ENCODE measurements around the gene TMEM255B.
A peak's percentile ranks its signal among the peaks of the same experiment; 100 is the strongest.
"Not testable (repeated sequence)": the region's sequence is repeated elsewhere in the genome, so short reads cannot be mapped to it uniquely, and the experiment has no call there.

The TMEM255B gene

DNA sequence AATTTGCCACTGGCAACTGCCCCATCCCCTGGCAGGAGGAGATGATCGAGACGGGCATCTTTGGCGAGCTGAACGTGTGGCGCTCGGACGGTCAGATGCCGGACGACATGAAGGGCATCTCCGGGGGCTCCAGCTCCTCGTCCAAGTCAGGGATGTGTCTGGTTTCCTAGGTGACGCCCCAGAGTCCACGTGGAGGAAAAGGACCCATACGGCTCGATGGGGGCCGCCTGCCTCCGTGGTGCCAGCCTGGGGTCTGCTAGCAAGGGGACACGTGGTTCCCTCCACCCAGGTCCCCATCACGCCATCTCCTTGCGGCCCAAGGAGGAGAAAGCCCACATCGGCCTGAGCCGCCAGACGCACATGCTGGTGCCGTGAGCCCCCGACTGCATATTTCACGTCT lies 23.8 kb upstream of the TMEM255B start:
- DNase-seq, result no peak

GRCh38 chr13:113735750-113736149 lies 23.3 kb upstream of the TMEM255B start:
- no peak for DNase-seq

GRCh38 chr13:113736258-113736731 lies 22.7 kb upstream of the TMEM255B start:
- DNase-seq, result no peak

- no peak for DNase-seq
Measured at GRCh38 chr13:113737803-113738202, 21.2 kb upstream of the TMEM255B start.

- no peak for DNase-seq
Measured at GRCh38 chr13:113739527-113740285, 19.3 kb upstream of the TMEM255B start.

DNA sequence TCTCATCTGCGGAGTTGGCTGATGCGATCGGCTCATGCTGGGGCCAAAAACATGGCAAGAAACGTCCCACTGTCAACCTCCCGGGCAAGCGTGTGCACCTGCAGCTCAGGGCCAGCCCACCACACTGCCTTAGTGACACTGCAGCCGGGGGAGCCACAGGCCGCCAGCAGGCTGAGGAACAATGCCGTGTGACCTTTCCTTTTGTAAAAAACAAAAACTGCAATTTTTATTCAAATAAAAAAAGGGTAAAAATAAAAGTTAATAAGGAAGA lies 18.8 kb upstream of the TMEM255B start:
- DNase-seq, result no peak

GRCh38 chr13:113740661-113741060 lies 18.4 kb upstream of the TMEM255B start:
- no peak for DNase-seq

GRCh38 chr13:113741191-113741668 lies 17.8 kb upstream of the TMEM255B start:
- DNase-seq, result no peak

DNA sequence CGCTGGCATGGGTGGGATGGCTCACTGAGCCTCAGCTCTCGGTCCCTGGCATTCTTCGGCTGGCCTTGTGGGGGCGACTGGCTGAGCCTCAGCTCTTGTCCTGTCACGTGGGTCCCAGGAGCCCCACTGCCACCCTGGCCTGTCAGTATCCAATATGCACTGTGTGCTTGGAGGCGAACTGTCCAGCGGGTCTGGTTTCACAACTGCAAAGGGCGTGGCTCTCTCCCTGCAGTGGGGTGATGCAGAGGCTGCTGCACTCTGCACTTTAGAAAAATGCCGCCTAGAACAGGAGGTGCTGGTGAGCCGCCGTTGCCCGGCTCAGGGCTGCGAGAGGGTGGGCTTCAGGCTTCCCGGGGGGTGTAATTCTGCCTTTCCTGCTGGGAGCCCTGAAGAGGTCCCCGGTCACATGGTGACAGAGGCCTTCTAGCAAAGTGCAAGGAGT lies 17.0 kb upstream of the TMEM255B start:
- no peak for DNase-seq

DNA sequence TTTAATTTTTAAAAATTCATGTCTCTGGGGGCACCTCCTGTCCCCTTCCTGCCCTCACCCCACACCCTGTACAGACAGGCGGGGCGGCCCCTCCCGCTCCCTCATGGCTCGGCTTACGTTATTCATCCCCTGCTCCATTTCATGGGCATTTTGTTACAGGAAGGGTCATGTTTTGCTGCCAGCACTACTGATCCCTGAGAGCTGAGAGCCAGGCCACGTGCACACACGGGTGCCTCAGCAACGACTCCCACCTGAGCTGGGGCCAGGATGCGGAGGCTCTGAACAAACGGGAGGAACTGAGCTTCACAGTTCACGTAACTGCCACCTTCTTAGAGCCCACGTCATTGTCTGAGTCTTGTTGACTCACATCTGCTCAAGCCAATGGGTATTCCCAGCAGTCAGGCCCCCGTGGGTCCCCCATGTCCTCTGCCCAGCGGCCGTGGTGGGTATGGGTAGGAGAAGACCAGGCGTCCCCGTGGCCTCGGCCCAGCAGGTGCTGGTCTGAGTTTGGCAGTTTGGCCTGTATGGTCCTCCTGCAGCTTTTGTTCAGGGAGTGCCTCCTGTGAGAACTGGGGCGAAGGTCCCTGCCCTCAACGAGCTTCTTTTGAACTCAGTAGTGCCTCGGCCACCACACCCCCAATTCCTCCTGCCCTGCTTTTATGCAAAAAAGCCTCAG lies 16.4 kb upstream of the TMEM255B start:
- no peak for DNase-seq

GRCh38 chr13:113743366-113744195 lies 15.4 kb upstream of the TMEM255B start:
- DNase-seq, result no peak

DNA sequence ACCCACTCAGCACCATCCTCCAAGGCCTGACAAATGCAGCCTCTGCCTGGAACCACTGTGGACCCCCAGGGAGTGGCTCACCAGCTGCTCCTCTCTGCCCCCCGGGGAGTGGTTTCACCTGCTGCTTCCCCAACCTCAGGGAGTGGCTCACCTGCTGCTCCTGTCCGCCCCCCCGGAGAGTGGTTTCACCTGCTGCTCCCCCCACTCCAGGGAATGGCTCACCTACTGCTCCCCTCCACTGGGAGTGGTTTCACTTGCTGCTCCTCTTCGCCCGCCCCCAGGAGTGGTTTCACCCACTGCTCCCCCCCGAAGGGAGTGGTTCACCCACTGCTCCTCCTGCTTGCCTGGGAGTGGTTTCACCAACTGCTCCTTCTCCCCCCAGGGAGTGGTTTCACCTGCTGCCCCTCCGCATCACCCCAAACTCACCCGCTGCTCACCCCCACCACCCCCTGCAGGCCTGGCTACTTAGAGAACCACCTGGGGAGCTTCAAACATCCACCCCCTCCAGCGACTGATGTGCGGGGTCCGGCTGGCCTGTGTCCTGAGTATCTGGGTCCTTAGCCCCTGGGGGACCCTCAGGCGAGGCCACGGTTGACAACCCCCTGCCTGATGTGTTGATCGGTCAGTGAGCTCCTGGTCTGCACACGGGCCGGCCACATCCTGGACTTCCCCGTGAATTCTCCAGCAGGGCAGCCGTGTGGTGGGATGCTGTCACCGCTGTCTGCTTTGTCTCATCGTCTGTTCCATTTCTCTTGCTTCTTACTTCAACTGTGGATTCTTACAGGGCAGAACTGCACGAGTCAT lies 14.6 kb upstream of the TMEM255B start:
- DNase-seq, result peak; percentile 59

GRCh38 chr13:113745059-113745458 lies 14.0 kb upstream of the TMEM255B start:
- no peak for DNase-seq

- not testable (repeated sequence) for DNase-seq
Measured at GRCh38 chr13:113745500-113746142, 13.4 kb upstream of the TMEM255B start.

- DNase-seq, result no peak
Measured at GRCh38 chr13:113746143-113746525, 12.9 kb upstream of the TMEM255B start.

DNA sequence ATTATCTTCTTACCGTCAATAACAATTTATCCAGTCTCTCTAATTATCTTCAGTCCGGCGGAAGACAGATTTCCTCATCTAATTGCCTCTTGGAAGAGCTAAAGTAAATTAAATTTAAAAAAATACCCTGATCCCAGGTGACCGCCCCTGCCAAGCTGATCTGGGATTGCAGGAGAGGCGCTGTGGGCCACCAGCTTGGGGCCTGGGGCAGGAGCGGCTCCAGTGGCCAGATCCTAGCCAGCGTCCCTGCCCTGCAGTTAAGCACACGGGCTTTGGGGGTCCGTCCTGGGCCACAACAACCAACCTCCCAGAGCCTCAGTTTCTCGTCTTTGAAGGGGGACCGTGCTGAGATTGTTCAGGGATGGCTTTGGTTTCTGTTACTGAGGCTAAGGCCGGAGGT lies 12.4 kb upstream of the TMEM255B start:
- no peak for DNase-seq

GRCh38 chr13:113747291-113747833 lies 11.7 kb upstream of the TMEM255B start:
- no peak for DNase-seq

- DNase-seq, result no peak
Measured at GRCh38 chr13:113748101-113748861, 10.7 kb upstream of the TMEM255B start.

GRCh38 chr13:113748862-113749451 lies 10.1 kb upstream of the TMEM255B start:
- no peak for DNase-seq

DNA sequence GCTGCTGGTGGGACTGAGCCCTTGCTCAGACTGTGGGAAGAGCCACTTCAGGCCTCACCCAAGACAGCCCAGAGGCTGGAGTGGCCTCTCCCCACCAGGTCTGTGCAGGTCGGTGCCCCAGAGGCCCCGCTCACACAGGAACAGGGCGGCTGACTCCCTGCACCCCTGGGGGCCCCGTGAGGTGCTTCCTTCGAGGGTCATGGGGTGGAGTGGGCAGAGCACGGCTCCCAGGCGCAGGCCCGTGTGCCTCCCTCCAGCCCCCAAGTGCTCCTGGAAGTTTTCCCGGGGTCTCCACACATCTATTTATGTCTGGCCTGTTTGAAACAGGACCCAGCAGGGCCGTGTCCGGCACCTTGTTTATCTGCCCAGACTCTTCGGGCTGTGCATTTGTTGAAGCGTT lies 9.5 kb upstream of the TMEM255B start:
- no peak for DNase-seq

GRCh38 chr13:113749967-113750366 lies 9.1 kb upstream of the TMEM255B start:
- no peak for DNase-seq

Measured in NCI-H1436 treated with DMSO at 0.1 percent for 48 hours (cell line).